AG08395 (cell line): ENCODE results near the gene GFRAL.
"Not testable (repeated sequence)": the region's sequence is repeated elsewhere in the genome, so short reads cannot be mapped to it uniquely, and the experiment has no call there.

Experiments used
- DNase-seq: peaks from one replicate; pipeline ENCODE4 v3.0.0; 2012; ENCODE audit warnings: mixed read lengths, low spot score

GFRAL gene, protein sequence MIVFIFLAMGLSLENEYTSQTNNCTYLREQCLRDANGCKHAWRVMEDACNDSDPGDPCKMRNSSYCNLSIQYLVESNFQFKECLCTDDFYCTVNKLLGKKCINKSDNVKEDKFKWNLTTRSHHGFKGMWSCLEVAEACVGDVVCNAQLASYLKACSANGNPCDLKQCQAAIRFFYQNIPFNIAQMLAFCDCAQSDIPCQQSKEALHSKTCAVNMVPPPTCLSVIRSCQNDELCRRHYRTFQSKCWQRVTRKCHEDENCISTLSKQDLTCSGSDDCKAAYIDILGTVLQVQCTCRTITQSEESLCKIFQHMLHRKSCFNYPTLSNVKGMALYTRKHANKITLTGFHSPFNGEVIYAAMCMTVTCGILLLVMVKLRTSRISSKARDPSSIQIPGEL

DNA sequence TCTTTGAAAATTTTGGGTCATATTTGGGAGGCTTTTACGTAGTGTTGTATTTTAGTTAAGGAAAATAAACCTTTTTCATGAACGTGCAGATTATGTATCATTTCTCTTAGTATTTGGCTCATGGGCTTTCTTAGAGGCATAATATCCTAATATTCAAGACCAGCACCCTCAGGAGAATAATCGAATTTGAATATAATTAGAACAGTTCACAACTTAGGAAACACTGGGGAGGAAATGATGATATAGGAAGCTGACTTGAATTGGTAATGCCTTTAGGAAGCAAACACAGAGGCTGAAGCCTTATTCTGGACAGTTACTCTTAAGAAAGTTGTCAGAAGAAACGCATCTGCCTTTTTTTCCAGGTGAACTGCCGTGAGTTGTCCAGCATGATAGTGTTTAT is at the start of gene GFRAL:
Gene GFRAL (plus strand): TSS at position 301 of the 400 bp plus-strand sequence. CDS start 86 bp downstream, at position 387.
- DNase-seq, result no peak

DNA sequence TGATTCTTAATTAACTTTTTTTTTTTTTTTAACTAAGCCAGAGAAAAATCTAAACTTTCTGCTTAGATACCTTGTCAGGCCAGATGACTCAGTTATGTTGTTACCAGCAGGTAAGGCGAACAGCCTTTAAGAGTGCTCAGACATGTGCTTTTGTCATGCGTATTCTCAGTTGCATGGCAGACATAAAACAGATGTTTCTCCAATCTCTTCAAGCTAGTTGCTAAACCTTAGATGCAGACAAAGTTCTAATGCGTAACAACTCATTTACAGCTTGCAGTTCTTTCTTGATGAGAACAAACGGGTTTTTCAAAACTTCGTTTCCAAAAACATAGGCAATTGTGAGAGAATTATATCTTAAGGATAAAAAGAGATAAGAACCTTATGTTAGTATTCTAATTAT is 49.6 kb upstream of the GFRAL start:
- no peak for DNase-seq

DNA sequence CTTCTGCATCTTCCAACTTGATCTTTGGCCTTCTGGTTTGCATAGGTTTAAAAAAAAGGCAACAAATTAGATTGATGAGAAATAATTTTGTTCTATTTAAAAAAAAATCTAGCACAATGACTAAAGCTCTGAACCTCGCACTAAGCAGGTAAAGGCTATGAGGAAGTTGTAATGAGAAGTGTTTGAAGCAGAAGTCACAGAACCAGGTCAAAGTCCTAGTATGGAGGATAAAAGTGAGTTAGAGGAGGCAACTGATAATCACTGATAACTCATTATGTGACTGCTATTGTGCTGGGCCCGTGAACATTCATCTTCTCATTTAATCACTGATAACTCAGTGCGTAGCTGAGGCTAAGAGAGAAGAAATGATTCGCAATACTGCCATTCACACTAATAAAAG is 46.1 kb upstream of the GFRAL start:
- DNase-seq, result no peak

DNA sequence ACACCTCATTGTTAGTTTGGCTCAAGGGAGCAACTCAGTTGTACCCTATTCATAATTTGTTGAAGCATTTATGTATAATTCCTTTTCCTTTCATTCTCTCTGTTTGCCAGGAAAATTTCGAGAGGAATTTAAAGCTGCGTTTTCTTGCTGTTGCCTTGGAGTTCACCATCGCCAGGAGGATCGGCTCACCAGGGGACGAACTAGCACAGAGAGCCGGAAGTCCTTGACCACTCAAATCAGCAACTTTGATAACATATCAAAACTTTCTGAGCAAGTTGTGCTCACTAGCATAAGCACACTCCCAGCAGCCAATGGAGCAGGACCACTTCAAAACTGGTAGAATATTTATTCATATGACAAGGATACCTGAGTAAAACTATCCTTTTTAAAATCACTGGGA is 45.2 kb upstream of the GFRAL start:
- DNase-seq, result no peak

DNA sequence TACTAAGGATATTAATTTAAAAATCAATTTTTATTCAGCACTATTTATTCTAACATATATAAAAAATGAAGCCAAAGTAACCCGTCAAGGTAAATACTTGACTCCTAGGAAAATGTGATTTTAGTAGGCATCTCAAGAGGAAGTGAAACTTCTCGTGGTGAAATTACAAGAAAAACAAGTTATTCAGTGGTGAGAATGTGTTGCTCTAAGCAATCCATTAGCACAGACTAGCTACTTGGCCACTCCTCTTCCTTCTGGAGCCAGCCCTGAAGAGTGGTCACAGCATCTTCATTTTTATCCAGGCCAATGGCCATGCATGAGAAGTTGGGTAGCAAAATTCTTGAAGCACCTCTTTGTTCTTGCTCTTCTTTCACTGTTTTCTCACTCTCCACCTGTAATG is 40.4 kb upstream of the GFRAL start:
- no peak for DNase-seq

DNA sequence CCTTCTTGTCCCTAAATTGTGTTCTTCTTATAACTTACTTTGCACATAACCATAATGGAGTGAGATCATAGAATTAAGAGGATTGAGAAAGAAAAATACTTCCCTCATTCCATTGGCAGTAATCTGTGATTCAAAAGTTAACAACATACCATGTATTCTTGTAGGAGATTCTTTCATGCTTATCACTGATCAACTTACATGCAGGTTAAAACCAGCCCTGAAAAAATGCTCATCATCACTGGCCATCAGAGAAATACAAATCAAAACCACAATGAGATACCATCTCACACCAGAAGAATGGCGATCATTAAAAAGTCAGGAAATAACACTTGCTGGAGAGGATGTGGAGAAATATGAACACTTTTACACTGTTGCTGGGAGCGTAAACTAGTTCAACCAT is 36.5 kb upstream of the GFRAL start:
- DNase-seq, result no peak

DNA sequence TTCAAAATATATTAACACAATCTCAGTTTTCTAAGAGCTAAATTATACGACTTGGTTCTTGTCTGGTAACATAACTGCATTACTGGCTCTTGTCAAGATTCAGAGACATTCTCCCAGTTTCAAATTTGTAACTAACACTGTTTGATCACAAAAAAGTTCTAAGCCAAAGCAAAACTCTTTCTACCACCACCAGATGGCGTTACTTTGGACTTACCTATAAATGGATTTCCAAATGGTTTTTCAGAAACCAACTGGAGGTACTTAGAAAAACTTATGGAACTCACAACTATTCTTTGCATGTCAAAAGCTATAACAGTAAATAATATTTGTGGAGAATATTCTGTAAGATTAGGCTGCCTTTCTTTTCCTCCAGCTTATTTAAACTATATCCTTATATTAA is 34.2 kb upstream of the GFRAL start:
- DNase-seq, result no peak

DNA sequence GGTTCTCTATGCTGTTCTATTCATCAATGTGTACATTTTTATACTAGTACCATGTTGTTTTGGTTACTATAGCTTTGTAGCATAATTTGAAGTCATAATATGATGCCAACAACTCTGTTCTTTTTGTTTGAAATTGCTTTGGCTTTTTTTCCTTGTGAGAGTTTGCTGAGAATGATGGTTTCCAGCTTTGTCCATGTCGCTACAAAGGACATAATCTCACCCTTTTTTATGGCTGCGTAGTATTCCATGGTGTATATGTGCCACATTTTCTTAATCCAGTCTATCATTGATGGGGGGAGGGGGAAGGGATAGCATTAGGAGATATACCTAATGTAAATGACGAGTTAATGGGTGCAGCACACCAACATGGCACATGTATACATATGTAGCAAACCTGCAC is 30.1 kb upstream of the GFRAL start:
- DNase-seq, result not testable (repeated sequence)

DNA sequence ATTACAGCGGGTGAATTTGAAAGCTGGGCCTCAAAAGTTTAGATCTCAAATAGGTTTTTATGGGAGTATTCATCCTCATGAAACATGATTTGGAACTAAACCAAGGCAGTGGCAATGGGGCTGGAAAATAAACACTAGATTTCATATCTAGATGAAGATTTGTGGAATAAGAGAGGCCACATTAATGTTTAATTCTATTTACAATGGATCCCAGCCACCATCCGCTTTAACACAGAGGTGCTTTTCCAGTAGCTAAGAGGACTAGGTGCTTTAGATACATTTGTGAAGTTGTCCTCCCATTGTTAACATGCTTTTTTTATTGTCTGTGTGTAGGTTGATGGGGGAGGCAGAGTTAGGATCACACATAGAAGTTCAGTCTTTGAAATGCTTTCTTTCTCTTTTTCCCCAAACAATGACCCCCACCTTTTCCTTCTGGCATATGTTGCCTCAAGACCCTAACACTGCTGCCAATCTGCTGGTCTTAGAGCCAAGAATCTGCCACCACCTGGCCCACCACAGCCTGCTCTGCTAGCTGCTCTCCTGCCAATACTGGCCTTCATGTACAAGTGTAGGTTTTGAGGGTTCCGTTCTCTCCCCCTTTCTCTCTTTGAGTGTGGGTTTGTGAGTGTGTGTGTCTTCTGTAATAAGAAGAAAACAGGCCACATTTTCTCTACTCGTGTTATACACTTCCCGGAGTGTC is 27.8 kb upstream of the GFRAL start:
- no peak for DNase-seq

DNA sequence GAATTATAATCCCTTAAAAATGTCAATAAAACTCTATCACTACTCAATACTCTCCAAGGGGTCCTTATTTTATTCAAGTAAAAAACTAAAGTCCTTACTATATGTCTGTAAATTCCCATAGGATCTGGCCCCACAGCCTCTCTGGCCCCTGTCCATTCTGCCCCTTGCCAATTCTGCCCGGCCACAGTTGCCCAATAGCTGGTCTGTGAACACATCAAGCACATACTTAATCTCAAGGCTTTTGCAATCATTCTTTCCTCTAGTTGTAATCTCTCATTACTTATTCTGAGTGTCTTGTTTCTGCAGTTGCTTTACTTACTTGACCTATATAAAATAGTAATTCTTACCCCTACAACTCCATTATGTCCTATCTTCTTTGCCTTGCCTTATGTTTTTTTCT is 22.5 kb upstream of the GFRAL start:
- DNase-seq, result no peak

DNA sequence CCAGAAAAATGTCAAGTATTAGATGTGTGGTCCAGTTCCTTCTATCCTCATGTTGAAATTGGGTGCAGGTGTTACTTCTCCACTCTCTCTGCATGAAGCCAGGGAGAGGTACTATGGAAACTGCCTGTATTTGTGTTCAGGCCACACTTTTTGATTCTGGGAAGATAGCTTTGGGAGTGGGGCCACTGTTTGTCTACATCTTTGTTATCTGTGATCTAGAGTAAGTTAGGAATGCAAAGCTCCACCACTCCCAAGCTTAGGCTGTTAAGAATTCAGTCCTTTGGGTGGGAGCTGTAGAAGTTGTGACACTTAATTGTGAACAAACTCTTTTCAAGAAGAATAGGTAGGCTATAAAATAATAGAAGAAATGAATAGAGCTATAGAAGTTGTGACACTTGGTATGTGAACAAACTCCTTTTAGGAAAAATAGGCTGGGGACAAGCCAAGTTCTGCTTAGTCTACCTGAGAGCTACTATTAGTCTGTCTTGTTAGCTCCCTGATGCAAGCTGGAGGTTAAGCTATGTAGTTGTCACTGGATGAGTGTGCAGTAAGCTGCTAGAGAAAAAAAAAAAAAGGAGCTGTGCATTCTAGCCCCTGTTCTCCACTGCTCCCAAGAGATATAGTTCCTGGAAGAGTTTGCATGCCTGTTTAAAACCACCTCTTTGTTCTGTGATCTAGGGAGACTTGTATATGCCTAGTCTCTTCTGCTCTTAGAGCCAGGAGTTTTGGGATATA is 7.1 kb upstream of the GFRAL start:
- no peak for DNase-seq

DNA sequence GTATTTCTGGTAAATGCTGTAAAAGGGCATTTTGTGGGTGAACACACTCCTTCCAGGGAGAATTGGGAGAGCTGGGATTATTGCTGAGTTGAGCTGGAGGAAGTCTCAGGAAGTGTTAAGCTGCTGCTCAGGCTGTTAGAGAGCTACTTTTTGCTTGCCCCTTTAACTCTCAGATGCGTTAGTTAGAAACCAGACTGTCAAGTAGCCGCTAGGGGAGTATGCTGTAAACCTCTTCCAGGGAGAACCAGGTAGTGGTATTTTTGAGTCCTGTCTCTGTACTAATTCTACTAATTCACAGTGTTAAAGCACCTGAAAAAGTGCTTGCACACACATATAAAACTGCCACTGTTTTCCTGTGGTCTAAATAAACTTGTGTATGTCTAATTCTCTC is 6.6 kb upstream of the GFRAL start:
- DNase-seq, result no peak

DNA sequence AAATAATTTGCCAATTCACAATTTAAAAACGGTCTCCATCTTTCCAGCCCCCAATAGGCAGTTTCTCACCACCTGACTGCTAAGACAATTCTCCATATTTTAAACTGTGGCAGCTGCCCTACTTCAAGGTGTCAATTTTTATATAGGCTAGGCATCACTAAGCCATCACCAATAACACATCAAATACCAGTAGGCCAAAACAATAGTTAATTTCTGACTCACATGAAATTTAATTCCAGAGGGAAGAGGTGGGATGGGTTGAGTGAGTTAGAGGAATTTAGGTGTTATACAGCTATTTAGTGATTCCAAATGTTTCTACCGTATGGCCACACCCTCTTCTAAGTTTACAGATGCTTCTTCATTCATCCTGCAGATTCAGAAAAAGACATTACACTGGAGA is 49.9 kb downstream of the GFRAL start:
- DNase-seq, result no peak

DNA sequence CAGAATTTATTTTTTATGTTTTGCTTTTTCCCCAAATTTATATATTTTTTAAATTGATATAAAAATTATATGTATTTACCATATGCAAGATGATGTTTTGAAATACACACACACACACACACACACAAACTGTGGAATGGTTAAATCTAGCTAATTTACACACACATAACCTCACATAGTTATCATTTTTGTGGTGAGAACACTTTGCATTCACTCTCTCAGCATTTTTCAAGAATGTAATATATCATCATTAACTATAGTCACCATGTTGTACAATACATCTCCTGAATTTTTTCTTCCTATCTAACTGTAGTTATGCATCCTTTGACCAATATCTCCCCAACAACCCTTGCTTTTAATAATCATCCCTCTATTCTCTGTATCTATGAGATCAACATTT is 52.2 kb downstream of the GFRAL start:
- no peak for DNase-seq

DNA sequence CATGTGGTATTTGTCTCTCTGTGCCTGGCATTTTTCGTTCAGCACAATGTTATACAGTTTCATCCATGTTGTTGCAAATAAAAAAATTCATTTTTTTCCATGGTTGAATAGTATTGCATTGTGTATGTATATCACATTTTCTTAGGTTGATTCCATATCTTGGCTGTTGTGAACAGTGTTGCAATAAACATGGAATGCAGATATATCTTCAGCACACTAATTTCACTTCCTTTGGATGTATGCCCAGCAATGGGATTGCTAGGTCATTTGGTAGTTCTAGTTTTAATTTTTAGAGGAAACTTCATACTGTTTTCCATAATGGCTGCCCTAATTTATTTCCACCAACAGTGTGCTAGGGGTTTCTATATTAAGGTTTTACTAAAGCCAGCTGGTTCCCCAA is 52.6 kb downstream of the GFRAL start:
- no peak for DNase-seq

DNA sequence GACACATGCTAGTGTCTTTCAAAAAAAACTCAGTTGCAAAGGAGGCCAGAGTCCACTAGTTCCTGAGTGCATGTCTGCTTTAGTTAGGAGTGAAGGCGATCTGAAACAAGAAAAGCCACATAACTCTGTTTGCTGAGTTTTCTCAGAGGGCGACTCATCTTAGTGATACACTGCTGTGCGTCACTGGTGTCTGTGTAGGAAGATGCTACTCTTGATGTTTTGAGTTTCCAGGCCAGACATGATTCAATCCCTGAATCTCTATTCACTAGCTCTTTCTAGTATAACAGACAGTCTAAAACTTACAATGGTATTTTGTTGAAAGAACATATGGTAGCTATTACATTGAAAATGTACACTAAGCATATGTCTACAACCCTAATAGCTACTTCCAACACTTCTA is 60.9 kb downstream of the GFRAL start:
- DNase-seq, result no peak

DNA sequence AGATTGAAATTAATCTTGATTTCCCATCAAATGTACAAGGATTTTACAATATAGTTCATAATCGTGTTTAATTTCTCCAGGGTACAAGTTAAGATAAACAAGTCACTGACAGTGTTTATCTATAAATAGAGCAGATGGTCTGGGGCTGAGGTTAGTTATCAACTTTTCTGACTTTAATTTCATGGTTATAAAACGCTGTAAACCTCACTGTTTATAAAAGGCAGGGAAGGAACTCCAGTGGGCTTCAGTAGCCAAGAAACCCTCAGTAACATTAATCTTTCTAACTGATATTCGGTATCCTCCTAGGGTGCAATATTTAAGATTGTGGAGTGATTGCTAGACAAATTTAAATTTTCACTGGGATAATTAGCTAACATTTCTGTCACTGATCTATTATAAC is 68.6 kb downstream of the GFRAL start:
- no peak for DNase-seq

DNA sequence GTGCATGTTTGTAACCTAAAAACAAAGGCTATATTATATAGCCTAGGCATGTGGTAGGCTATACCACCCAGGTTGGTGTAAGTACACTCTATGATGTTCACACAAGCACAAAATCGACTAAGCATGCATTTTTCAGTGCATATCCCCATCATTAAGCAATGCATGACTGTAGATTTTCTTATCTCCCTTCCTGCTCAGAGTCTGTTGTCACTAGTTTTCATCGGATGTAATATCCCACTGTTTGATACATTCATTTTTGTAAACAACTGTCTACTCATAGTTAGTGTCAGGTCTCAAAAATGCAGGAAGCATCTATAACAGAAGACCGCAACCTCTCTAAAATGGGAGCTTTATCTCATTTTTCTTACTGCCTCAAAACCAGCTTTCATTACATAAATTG is 70.7 kb downstream of the GFRAL start:
- no peak for DNase-seq

DNA sequence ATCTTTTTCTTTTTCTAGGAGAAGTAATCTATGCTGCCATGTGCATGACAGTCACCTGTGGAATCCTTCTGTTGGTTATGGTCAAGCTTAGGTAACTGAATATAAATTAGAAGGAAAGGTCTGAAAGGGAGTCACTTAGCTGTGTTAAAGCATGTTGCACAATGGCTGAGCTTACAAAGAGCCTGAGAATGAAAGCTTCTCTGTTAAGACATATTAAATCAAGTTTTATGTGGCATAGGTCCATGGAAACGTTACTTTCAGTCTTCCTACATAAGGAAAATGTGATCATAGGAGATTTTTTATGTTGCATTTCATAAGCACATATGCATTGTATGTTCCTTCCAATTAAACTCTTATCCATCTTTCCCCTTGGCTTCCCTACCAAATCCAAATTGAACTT is 72.1 kb downstream of the GFRAL start:
- no peak for DNase-seq

DNA sequence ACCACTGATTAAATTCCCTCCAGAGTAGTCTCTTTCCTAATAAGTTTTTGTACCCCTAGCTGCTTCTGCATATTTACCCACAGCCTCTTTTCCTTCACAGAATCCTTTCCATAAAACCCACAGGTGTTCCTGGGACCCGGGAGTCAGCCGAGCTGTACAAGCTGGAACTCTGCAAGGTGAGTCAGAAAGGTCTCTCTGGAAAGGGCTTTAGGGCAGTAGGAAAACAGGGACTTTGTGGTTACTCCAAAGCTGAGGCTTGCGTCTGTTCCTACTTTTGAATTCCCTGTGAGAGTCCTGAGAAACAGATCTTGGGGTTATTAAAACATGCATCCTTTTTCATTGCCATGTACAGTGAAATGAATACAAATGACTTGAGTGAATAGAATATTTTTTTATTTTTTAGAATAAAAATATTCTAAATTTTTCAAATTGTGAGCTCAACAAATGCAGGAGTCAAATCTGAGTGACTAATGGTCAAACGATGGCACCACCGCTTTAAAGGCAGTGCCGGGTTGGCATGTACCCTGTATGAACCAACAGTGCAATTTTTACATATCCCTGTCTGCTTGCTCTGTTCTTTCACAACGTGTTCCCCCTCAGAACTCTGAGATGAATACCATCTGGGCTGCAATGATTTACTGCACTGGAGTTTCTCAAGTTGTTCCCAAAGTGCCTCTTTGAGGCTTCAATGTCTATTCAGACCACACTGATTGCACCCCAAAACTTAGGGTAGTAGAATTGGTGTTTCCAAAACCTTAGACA is 78.4 kb downstream of the GFRAL start:
- DNase-seq, result no peak

DNA sequence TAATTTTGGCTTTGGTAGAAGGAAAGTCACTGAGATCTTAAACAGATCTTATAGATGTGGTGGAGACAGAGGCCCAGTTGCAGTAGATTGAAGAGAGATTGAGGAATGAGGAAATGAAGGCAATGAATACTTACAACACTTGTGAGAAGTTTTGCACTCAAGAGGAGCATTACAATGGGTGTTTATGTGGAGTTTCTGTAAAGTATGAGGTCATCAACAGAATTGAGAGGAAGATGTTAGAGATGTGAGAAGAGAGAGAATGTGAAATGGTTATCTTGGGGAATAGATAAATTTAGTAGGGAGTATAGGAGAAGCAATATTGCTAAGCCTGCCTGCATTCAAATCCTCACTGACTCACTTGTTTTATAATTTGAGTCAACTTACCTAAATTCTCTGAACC is 83.4 kb downstream of the GFRAL start:
- DNase-seq, result no peak

DNA sequence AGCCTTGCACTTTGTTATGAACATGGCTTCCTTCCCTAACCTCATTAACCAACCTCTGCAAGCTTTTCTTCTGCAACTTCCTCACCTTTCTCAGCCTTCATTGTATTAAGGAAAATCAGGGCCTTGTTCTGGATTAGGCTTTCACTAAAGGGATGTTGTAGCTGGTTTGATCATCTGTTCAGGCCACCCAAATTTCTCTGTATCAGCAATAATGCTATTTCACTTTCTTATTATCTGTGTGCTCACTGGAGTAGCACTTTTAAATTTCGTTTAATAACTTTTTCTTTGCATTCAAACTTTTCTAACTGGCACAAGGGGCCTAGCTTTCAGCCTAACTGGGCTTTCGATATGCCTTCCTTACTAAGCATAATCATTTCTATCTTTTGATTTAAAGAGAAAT is 96.7 kb downstream of the GFRAL start:
- no peak for DNase-seq
